ENCODE data around the gene SCRN2. TPM values are rescaled to one million over a fixed set of nuclear protein-coding genes. Genes with fewer than 3 reads are reported as not detected.

Gene SCRN2
- total RNA-seq, 1 donor from 2014 or later, result 14.9 TPM

- Mint-ChIP-seq H3K4me1 (ENCODE audit: low read depth) (peaks cover 27% of the 10 kb centered on the region), H3K36me3 (ENCODE audit: low read depth) (peaks cover 20% of the 10 kb centered on the region), H3K4me3 (ENCODE audit: unreplicated experiment) (peak overlapping the region; percentile 93), H3K9me3 (ENCODE audit: low read depth) (no peaks in the 10 kb centered on the region), H3K27me3 (ENCODE audit: low read depth) (no peaks in the 10 kb centered on the region), H3K27ac (ENCODE audit: unreplicated experiment) (peak overlapping the region; percentile 85)
- TF ChIP-seq CTCF (IDR thresholded peaks at IDR 0.05), result no peak
- DNase-seq (ENCODE audit: low spot score), result no peak
Observed at GRCh38 chr17:47821031-47821423, 20.0 kb downstream of the SCRN2 start.

GRCh38 chr17:47820033-47820789 is 20.9 kb downstream of the SCRN2 start:
- no peaks in the 10 kb centered on the region for H3K9me3 Mint-ChIP-seq (ENCODE audit: low read depth)
- H3K27ac Mint-ChIP-seq (ENCODE audit: unreplicated experiment), result peak overlapping the region; percentile 85
- DNase-seq (ENCODE audit: low spot score), result peak; percentile 75
- H3K4me1 Mint-ChIP-seq (ENCODE audit: low read depth), result peaks cover 27% of the 10 kb centered on the region
- peaks cover 23% of the 10 kb centered on the region for H3K36me3 Mint-ChIP-seq (ENCODE audit: low read depth)
- H3K27me3 Mint-ChIP-seq (ENCODE audit: low read depth), result no peaks in the 10 kb centered on the region
- TF ChIP-seq CTCF (IDR thresholded peaks at IDR 0.05), result no peak
- H3K4me3 Mint-ChIP-seq (ENCODE audit: unreplicated experiment), result peak overlapping the region; percentile 93

DNA sequence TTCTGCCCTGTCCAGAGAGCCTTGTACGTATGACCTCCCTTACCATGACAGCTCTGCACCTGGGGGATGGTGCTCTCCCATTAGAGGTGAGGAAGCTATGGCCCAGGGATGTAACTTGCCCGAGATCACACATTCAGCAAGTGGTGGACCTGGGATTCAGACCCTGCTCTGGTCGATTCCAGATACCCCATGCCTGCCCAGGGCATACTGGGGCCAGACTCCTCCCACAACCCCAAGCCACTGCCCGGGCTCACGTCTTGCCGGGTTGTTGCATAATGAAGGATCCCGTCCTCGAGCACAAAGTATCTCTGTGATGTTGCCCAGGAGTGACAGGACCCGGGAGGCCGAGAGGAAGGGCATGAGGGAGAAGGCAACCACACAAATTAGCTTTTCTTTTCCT is 21.6 kb downstream of the SCRN2 start:
- peaks cover 28% of the 10 kb centered on the region for H3K36me3 Mint-ChIP-seq (ENCODE audit: low read depth)
- no peak overlapping the region for H3K4me3 Mint-ChIP-seq (ENCODE audit: unreplicated experiment)
- no peaks in the 10 kb centered on the region for H3K27me3 Mint-ChIP-seq (ENCODE audit: low read depth)
- H3K9me3 Mint-ChIP-seq (ENCODE audit: low read depth), result no peaks in the 10 kb centered on the region
- H3K27ac Mint-ChIP-seq (ENCODE audit: unreplicated experiment), result no peak overlapping the region
- peaks cover 27% of the 10 kb centered on the region for H3K4me1 Mint-ChIP-seq (ENCODE audit: low read depth)
- no peak for TF ChIP-seq CTCF (IDR thresholded peaks at IDR 0.05)
- peak; percentile 48 for DNase-seq (ENCODE audit: low spot score)

DNA sequence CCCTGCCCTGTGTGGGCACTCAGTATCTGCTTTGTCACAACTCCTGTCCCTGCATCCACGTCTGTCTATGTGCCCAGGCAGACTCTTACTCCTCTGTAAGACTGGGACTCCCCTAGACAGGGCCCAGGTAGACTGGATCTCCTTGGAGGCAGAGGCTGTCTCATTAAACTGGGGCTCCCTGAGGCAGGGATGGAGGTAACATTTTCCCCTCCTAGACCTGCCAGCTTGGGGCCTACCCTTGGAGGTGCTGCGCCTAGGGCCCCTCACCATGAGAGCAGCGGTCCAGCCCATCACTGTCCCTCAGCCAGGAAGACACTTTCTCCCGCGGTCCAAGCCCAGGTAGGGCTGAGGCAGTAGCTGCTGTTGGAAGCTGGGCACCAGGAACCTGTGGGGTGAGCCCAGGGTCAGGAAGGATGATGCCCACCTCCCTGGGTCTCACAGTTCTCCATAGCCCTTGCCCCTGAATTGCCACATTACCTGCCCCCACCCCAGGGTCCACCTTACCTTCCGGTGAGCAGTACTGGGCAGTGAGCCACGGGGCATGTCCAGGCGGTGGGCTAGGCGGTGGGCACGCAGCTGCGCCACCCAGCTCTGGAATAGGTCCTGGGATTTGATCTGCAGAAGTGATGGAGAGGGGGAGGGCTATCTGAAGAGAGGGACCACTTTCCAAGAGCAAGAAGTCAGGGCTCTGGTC is 22.9 kb downstream of the SCRN2 start:
- peaks cover 27% of the 10 kb centered on the region for H3K36me3 Mint-ChIP-seq (ENCODE audit: low read depth)
- no peak overlapping the region for H3K4me3 Mint-ChIP-seq (ENCODE audit: unreplicated experiment)
- no peak for TF ChIP-seq CTCF (IDR thresholded peaks at IDR 0.05)

GRCh38 chr17:47816947-47817346 is 24.1 kb downstream of the SCRN2 start:
- Mint-ChIP-seq H3K27ac (ENCODE audit: unreplicated experiment) (no peak overlapping the region), H3K4me3 (ENCODE audit: unreplicated experiment) (no peak overlapping the region), H3K27me3 (ENCODE audit: low read depth) (no peaks in the 10 kb centered on the region), H3K36me3 (ENCODE audit: low read depth) (peaks cover 34% of the 10 kb centered on the region), H3K9me3 (ENCODE audit: low read depth) (no peaks in the 10 kb centered on the region), H3K4me1 (ENCODE audit: low read depth) (peaks cover 20% of the 10 kb centered on the region)
- no peak for TF ChIP-seq CTCF (IDR thresholded peaks at IDR 0.05)
- DNase-seq (ENCODE audit: low spot score), result peak; percentile 60

More for the DNA sequence above, 22.9 kb downstream of the SCRN2 start:
- Mint-ChIP-seq H3K27ac (ENCODE audit: unreplicated experiment) (no peak overlapping the region), H3K4me1 (ENCODE audit: low read depth) (peaks cover 27% of the 10 kb centered on the region), H3K9me3 (ENCODE audit: low read depth) (no peaks in the 10 kb centered on the region), H3K27me3 (ENCODE audit: low read depth) (no peaks in the 10 kb centered on the region)
- peak; percentile 58 for DNase-seq (ENCODE audit: low spot score)

Data from chondrocyte (in vitro differentiated cells).